Epidermal melanocyte (primary cell): ENCODE data around the gene HM13.
"Not testable (repeated sequence)": the region's sequence is repeated elsewhere in the genome, so short reads cannot be mapped to it uniquely, and the experiment has no call there.

ENCODE experiments used
- DNase-seq: peaks from one replicate; pipeline ENCODE4 v3.0.0; 2011; ENCODE audit warnings: low spot score; ENCODE audit not compliant: insufficient read length

HM13 gene

DNA sequence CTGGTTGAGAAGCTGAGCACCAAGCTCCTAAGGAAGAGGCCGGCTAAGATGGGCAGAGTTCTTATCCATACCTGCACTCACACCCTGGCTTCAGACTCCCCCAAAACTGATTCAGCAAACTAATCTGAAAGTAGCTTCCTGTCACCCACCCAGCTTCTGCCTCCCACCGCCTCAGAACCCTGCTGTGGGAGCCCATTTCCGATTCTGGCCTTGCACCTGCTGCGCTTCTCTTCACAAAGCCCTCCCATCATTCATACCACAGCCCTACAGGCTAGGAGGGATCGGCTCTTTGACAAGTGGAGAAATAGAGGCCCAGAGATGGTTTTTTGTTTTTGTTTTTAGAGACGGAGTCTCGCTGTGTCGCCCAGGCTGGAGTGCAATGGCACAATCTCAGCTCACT is 28.7 kb downstream of the HM13 start:
- DNase-seq, result no peak

DNA sequence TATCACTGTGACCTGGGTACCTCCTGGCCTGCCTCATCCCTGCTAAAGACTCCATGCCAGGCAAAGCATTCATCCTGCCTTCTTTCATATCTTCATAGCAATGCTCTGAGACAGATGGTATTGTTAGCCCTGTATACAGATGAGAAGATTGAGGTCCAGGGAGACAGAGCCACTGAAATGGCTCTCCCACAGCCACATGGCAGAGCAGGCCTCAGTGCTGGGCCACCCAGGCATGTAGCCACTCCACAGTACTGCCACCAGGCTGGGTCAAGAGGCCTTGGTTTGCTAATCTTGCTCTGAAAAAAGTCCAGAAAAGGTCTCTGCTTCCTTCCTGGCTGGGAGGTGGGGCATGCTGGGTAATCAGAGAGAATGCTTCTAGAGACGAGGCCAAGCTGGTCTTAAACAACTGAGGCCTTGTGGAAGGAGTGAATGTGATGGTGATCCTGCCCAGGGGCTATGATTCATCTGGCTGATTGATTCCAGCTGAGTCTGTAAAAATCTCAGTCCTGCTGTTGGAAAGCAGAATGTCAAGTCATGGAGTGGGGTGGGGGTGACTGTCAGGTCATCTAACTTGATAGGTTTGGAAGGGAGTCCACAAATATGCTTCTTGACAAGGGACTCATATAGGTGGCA is 29.8 kb downstream of the HM13 start:
- peak; percentile 95 for DNase-seq

GRCh38 chr20:31544600-31544999 is 30.4 kb downstream of the HM13 start:
- no peak for DNase-seq

- DNase-seq, result not testable (repeated sequence)
These were observed 31.4 kb downstream of the HM13 start for GRCh38 chr20:31545621-31546040.

GRCh38 chr20:31547017-31547675 is 32.9 kb downstream of the HM13 start:
- peak; percentile 46 for DNase-seq

GRCh38 chr20:31547720-31548298 is 33.6 kb downstream of the HM13 start:
- DNase-seq, result no peak

DNA sequence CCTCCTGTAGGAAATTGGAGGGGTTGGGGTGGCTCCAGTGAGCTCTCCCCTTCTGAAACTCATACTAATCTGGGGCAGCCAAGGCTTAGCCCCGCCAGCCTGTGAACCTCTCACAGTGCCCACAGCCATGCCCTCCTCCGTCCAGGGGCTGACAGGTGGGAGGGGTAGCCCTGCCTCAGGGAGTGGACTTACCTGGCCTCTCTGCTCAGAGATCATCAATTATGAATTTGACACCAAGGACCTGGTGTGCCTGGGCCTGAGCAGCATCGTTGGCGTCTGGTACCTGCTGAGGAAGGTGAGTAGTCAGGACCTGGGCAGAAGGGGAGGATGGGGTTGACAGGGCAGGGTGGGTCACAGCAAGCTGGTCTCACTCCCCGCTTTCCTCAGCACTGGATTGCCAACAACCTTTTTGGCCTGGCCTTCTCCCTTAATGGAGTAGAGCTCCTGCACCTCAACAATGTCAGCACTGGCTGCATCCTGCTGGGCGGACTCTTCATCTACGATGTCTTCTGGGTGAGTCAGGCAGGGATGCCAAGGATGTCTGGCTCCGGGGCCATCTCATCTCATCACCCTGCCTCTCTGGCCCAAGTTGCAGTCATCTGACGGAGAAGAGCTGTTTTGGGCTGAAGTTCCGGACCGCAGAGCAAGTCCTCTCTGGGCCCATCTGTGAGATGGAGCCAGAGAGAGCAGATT is 34.7 kb downstream of the HM13 start:
- DNase-seq, result no peak

DNA sequence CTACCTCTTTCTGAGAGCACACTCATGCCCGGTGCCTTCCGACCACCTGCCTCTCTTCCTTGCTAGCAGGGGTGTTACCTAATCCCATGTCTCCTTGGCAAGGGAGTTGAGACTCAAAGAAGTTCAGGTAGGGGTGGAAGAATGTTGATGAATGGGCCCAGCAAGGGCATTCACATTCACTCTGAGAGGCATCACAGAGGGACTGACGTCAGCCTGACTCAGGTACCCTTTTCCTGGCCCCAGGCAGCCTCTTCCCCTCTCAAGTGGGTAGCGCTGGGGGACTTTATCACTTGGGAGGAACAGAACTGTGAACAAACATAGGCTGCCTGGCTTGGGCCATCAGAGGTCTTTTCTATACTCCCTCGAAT is 35.3 kb downstream of the HM13 start:
- no peak for DNase-seq

DNA sequence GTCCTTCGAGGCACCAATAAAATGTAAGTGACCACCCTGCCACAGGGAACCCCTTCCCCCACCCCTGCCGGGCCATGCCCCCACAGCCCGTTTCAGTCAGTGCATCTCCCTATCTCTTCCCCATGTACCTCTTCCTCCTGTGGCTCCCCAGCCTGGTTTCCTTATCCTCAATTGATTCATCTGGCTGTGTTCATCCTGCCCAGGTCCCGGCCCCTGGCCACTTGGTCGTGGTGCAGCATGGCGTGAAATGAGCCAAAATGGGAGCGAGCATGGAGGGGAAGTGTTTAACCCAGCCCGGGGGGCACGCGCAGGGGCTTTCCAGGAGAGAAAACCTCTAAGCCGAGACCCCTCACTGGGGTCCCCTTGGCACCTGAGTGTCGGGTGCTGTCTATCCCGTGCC is 35.9 kb downstream of the HM13 start:
- DNase-seq, result no peak

DNA sequence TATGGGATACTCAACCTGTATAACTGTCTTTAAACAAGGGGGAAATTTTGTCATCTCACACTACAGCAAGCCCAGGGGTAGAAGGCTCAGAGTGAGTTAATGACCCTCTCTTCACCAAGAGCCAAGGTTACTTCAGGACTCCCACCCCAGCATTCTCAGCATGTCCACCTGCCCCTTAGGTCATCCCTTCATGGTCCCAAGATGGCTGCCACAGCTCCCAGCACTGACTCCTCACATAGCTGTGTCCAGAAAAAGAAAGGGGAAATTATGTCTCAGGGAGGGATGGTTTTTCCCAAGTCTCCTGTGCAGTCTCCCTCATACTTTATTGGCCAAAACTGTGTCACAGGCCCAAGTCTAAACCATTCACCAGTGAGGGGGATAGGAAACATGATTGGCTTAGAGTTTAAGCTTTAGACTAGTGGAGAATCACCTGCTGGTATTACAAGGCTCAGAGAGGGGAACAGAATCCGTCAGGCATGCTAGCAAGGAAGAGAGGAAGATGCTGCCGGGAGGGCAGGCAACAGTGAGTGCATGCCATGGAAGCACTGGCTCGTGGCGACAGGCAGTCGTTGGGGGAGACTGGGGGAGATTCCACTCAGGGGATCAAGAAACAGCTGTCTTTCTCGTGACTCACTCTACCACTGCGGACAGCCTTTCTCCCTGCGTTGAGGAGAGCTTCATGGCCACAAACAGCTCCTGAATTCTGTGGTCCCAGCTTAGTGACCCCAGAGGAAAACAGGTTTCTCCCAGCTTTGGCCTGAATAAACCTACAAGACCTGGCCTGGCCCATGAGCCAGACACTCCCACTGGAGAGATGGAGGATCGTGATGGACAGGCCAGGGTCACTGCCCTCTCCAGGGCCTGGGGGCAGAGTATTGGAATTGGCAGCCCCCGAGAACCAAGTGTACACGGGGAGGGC is 37.2 kb downstream of the HM13 start:
- no peak for DNase-seq

DNA sequence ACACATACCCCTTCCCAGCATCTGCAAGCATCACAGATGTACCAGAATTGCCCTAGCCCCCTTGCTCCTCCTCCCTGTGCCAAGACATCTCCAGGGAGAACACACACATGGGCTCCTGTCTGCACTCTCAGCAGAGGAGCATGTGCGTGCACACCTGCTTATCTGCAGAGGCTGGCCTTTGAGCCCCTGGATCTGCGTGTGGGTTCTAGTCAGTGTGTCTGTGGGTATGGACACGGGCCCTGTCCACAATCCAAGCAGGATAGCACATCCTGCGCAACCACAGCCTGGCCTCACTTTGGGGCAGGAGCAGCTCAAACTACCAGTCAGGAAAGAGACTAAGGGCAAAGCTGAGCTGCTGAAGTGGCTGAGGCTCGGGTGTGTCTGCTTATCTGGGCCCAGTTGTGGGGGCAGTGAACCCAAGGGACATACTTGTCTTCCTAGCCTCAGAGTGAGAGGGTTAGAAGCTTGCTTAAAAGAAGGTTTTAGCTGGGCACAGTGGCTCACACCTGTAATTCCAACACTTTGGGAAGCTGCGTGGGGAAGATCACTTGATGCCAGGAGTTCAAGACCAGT is 41.0 kb downstream of the HM13 start:
- DNase-seq, result no peak

- DNase-seq, result no peak
These were observed 45.5 kb downstream of the HM13 start for GRCh38 chr20:31559704-31560093.

DNA sequence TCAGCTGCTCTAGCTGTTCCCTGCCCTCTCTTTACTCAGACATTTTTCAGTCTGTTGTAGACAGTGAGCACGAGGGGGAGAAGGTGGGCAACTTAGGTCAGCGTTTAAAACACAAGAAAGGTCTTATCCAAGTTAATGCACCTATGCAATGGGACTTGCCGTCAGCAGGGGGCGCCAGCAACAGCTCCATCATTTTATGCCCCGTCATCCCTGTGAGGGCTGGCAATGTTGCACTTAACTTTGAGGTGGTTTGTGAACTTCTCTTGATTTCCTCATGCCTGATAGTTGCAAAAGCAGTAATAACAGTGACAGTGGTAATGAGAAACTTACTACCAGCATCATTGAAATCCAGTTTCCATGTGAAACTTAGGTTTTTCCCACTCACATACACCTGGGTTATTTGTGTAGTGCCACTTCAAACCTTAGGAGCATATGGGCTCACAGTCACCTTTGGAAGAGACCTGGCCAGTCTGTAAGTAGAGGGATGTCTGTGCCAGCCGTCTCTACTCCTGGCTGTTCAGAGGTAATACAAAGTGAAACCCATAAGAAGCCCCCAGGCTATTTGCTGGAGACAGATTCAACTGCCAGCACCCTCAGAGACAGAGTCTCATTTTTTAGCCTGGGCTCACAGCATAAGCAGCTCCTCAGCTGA is 46.0 kb downstream of the HM13 start:
- peak; percentile 66 for DNase-seq

GRCh38 chr20:31560746-31561598 is 46.7 kb downstream of the HM13 start:
- DNase-seq, result no peak

- DNase-seq, result no peak
These were observed 48.0 kb downstream of the HM13 start for GRCh38 chr20:31562241-31562640.

- DNase-seq, result no peak
These were observed 50.0 kb downstream of the HM13 start for GRCh38 chr20:31564284-31564683.

- DNase-seq, result no peak
These were observed 51.6 kb downstream of the HM13 start for GRCh38 chr20:31565699-31566318.

- no peak for DNase-seq
These were observed 52.0 kb downstream of the HM13 start for GRCh38 chr20:31566319-31566657.

DNA sequence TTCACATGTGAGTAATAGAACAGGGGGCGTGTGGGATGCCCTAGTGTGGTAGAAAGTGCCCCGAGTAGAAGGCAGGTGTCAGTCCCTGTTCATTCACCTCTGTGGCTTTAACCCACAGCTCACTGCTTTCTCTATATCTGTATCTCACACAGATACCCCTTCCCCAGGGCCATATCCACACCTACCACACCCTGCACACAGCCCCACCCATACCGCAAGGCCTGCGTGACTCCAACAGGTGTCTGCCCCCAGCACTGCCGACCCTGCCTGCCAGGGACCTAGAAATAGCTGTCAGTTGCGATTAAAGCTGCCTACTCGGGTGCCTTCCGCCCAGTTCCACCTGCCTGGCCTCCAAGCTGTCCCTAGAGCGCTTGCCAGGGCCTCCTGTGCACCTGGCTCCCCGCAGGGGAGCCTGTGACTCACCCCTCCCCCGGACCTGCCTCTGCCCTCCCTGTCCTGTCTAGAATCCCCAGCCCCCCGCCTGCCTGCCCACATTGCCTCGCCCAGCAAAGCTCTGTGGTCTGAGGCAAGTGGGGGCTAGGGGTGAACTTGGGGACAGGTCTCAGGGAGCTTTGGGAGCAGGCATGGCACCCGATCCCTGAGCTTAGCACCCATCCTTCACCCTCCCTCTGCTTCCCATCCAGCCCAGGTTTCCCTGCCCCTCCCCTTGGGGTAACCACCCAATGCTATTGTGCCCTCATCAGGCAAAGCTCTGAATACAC is 52.6 kb downstream of the HM13 start:
- no peak for DNase-seq
